ENCODE measurements around the gene SLC9A3. TPM values are rescaled to one million over a fixed set of nuclear protein-coding genes. Genes with fewer than 3 reads are reported as not detected.

The SLC9A3 gene
- polyA plus RNA-seq, 1 of the 3 experiments (the other 2 are of a cell fraction): 1.9 TPM

DNA sequence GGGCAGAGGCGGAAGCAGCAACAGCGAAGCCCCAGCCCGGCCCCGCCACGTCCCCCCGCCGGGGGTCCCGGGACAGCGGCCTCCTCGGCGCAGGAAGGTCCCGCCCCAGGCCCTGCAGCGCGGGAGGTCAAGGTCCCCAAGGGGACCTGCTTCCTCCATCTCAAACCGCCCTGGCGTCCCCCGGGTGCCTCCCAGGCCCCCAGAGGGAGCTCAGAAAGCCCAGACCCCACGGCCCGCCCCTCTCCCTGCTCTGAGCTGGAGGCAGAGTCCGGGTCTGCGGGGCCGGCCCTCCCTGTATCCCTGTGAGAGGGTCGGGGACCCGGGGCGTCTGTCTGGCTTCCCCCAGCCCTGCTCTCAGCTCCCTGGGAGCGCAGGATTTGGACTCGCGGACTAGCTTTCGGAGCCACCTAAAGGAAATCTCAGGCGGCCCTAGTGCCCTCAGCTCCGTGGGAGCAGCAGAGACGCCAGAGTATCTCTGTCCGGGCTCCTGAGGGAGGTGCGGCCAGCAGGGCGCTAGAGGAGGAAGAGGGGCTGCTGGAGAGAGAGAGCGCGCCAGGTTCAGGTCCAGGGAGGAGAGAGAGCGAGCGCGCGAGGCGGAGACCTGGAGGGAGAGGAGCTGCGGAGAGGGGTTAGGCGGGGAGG lies 50.6 kb downstream of the SLC9A3 start:
- ChIA-PET POLR2A (no interaction called here), CTCF (interaction anchor here (0.8 to 1.7 kb wide), 2 partner anchors 27 to 285 kb away, joined by 3 to 6 read pairs; no protein-coding TSS in a partner anchor)
- DNase-seq: peak; percentile 79
- Histone ChIP-seq H3K4me3 (ENCODE audit: low read depth in 2 of 2, low read length in 1 of 2) (peak overlapping the region; percentile 78 to 86), H3K4me2 (peak overlapping the region; percentile 94), H3K27ac (ENCODE audit: low read depth in 2 of 2, low read length in 1 of 2) (no peak overlapping the region), H3K79me2 (ENCODE audit: insufficient read depth) (peaks cover 9% of the 10 kb centered on the region; the same call in 1 of the 2 replicates), H3K36me3 (replicated peaks in 1 of 2; ENCODE audit: control insufficient read depth in 1 of 2, insufficient read depth in 2 of 2, low read length in 1 of 2) (peaks cover 0 to 11% of the 10 kb centered on the region in 2 experiments), H2AFZ (ENCODE audit: low read depth) (peak overlapping the region; percentile 70; the same call in 1 of the 2 replicates), H3K9ac (peak overlapping the region; percentile 55), H3F3A (replicated peaks; ENCODE audit: insufficient read depth) (no peaks in the 10 kb centered on the region), H3K27me3 (ENCODE audit: insufficient read depth) (no peaks in the 10 kb centered on the region), H4K20me1 (ENCODE audit: insufficient read depth) (peaks cover 6% of the 10 kb centered on the region), H3K4me1 (ENCODE audit: control insufficient read depth in 1 of 2, insufficient read depth in 2 of 2, low read depth in 1 of 2, low read length in 1 of 2) (peaks cover 0 to 21% of the 10 kb centered on the region in 2 experiments; a peak in 1 of 4 replicates), H3K9me3 (no peaks in the 10 kb centered on the region), H3K9me2 (no peaks in the 10 kb centered on the region)
- TF ChIP-seq, protein P1, sequence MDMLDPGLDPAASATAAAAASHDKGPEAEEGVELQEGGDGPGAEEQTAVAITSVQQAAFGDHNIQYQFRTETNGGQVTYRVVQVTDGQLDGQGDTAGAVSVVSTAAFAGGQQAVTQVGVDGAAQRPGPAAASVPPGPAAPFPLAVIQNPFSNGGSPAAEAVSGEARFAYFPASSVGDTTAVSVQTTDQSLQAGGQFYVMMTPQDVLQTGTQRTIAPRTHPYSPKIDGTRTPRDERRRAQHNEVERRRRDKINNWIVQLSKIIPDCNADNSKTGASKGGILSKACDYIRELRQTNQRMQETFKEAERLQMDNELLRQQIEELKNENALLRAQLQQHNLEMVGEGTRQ (IDR thresholded peaks at IDR 0.05; ENCODE audit: borderline replicate concordance, low read depth, low read length): no peak
- TF ChIP-seq FOXM1 (IDR thresholded peaks at IDR 0.05; ENCODE audit: low read depth): no peak
- no peak for TF ChIP-seq ELF1 (IDR thresholded peaks at IDR 0.05)
- WGBS (ENCODE audit: low lambda C conversion rate): under 1% methylated on average over 18 of the region's 44 CpGs

DNA sequence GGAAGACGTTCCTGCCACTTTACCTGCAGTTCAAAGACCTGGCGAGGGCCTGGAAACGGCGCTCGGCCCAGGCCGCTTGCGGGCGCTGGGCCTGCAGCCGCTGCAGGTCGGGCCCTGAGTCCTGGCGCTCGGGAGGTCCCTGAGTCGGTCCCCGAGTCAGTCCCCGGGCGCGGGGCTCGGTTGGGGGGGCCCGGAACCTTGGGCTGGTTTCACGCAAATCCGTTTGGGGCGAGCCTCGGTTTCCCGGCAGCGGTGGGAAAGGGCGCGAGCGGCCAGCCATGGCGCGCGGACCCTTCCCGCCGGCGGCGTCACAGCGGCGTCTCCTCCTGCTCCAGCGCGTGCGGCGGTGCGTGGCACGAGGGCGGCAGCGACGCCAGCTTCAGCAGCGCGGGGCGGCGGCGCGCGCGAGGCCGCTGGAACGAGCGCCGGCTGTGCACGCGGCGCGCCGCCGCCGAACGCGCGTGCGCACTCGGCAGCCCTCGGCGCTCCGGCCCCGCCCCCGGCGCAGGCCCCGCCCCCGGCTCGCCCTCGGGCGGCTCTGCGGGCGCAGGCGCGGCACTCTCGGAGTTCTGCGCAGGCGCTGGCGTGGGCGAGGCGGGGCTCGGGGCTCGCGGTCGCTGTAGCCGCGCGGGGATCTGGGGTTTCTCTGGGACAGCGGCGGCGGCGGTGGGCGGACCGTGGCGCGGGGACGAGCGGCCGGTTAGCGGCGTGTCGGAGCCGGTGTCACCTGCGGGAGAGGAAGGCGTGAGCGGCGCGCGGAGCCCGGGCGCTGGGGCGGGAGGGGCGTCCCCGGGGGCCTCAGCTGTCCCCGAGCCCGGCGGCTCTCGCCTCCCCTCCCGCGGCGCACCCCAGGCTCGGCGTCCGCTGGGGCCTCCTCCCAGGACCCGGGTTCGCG lies 51.3 kb downstream of the SLC9A3 start:
- H3K9me2 ChIP-seq: no peaks in the 10 kb centered on the region
- WGBS (ENCODE audit: low lambda C conversion rate): 2% methylated on average over 22 of the region's 137 CpGs
- H3K27ac ChIP-seq (ENCODE audit: low read depth in 2 of 2, low read length in 1 of 2): peak overlapping the region; percentile 30 to 62; a peak in 1 of 4 replicates
- peaks cover 0 to 11% of the 10 kb centered on the region in 2 experiments for H3K36me3 ChIP-seq (replicated peaks in 1 of 2; ENCODE audit: control insufficient read depth in 1 of 2, insufficient read depth in 2 of 2, low read length in 1 of 2)
- peak overlapping the region; percentile 78 to 86 for H3K4me3 ChIP-seq (ENCODE audit: low read depth in 2 of 2, low read length in 1 of 2)
- no peaks in the 10 kb centered on the region for H3K27me3 ChIP-seq (ENCODE audit: insufficient read depth)
- H3K9ac ChIP-seq: peak overlapping the region; percentile 88
- H3K4me2 ChIP-seq: peak overlapping the region; percentile 98
- ChIA-PET POLR2A (no interaction called here), CTCF (interaction anchor here (0.8 to 1.7 kb wide), 3 partner anchors 26 to 284 kb away, joined by 3 to 10 read pairs (median 6); no protein-coding TSS in a partner anchor)
- H3F3A ChIP-seq (replicated peaks; ENCODE audit: insufficient read depth): no peaks in the 10 kb centered on the region
- DNase-seq: peak; percentile 99
- H2AFZ ChIP-seq (ENCODE audit: low read depth): peak overlapping the region; percentile 70; the same call in 1 of the 2 replicates
- H3K4me1 ChIP-seq (ENCODE audit: control insufficient read depth in 1 of 2, insufficient read depth in 2 of 2, low read depth in 1 of 2, low read length in 1 of 2): peaks cover 0 to 21% of the 10 kb centered on the region in 2 experiments; a peak in 1 of 4 replicates
- H4K20me1 ChIP-seq (ENCODE audit: insufficient read depth): peaks cover 6% of the 10 kb centered on the region
- H3K79me2 ChIP-seq (ENCODE audit: insufficient read depth): peaks cover 9% of the 10 kb centered on the region; the same call in 1 of the 2 replicates
- TF ChIP-seq TAF1 (IDR thresholded peaks at IDR 0.05; ENCODE audit: borderline replicate concordance, low read depth, low read length): 0 out of 2 replicates have a peak, but pooled peaks have one; percentile 15
- no peak for TF ChIP-seq RXRA (IDR thresholded peaks at IDR 0.05; ENCODE audit: borderline replicate concordance, low read depth)
- peak; percentile 74; the same call in 1 of the 2 replicates for TF ChIP-seq MXI1 (IDR thresholded peaks at IDR 0.05; ENCODE audit: low read depth, low read length)
- TF ChIP-seq, protein P2, sequence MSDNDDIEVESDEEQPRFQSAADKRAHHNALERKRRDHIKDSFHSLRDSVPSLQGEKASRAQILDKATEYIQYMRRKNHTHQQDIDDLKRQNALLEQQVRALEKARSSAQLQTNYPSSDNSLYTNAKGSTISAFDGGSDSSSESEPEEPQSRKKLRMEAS (IDR thresholded peaks at IDR 0.05; ENCODE audit: low read depth): peak; percentile 93
- TF ChIP-seq NRF1 (IDR thresholded peaks at IDR 0.05; ENCODE audit: low read depth, low read length): peak; percentile 89
- no peaks in the 10 kb centered on the region for H3K9me3 ChIP-seq
